Measurements from ENCODE around the gene GPHN. TPM values are rescaled to one million over a fixed set of nuclear protein-coding genes. Genes with fewer than 3 reads are reported as not detected.

GPHN gene
- total and polyA plus RNA-seq, 10 of the 15 experiments (the other 5 are each of a cell fraction or from before 2014, with no cell fraction given): 22.3 to 48.8 (median 33.1) TPM

GRCh38 chr14:67221982-67222328 is 714.0 kb downstream of the GPHN start:
- H3K4me1 ChIP-seq (ENCODE audit: control insufficient read depth, insufficient read depth, low read length): no peaks in the 10 kb centered on the region
- H3K27ac ChIP-seq (ENCODE audit: control insufficient read depth, insufficient read depth): no peak overlapping the region
- ChIA-PET CTCF (interaction anchor here (0.5 kb wide), 2 partner anchors 18 to 1664 kb away, joined by 3 read pairs; no protein-coding TSS in a partner anchor), SMC1A (ENCODE audit: uncharacterized antibody, unreplicated experiment) (interaction anchor here (0.7 kb wide), 1 partner anchor 710 kb away, joined by 3 read pairs; no protein-coding TSS in a partner anchor), RAD21 (ENCODE audit: unreplicated experiment) (no interaction called here), POLR2A (no interaction called here)
- 77% methylated on average over 4 of the region's 4 CpGs for WGBS (ENCODE audit: insufficient coverage, insufficient replicate concordance, low lambda C conversion rate, missing lambda C conversion rate)
- no peaks in the 10 kb centered on the region for H3K36me3 ChIP-seq (ENCODE audit: control insufficient read depth in 2 of 2, insufficient read depth in 2 of 2, low read length in 1 of 2)
- ATAC-seq (no peak), DNase-seq (ENCODE audit: low read depth, low spot score) (no peak), FAIRE-seq (no peak)
- no peak overlapping the region for H2AFZ ChIP-seq (ENCODE audit: control insufficient read depth, low read depth, low read length)
- intact Hi-C loops (cut with micrococcal nuclease; ENCODE audit: unreplicated experiment): no loop called here
- TF ChIP-seq ZNF592 (IDR thresholded peaks at IDR 0.05) (no peak), CHD2 (IDR thresholded peaks at IDR 0.05; ENCODE audit: borderline replicate concordance, low read depth, low read length) (no peak), USF1 (IDR thresholded peaks at IDR 0.05; ENCODE audit: borderline replicate concordance, extremely low read length, insufficient read depth, low read depth, low read length) (no peak), STAT3 (IDR thresholded peaks at IDR 0.05; ENCODE audit: low read depth, low read length) (no peak), RELB (IDR thresholded peaks at IDR 0.05; ENCODE audit: low read depth) (no peak)
- no peaks in the 10 kb centered on the region for H4K20me1 ChIP-seq (ENCODE audit: control insufficient read depth, insufficient read depth)
- in situ Hi-C loops (cut with MboI): no loop called here
- no peaks in the 10 kb centered on the region for H3K79me2 ChIP-seq (ENCODE audit: control insufficient read depth, insufficient read depth, low read length)
- no peaks in the 10 kb centered on the region; the same call in 2 of the 3 replicates for H3K9me3 ChIP-seq (replicated peaks; ENCODE audit: control insufficient read depth, insufficient read depth, low read length)
- no peak overlapping the region for H3K4me3 ChIP-seq
- no peak overlapping the region for H3K4me2 ChIP-seq (ENCODE audit: control insufficient read depth, insufficient read depth)
- H3K9ac ChIP-seq (ENCODE audit: control insufficient read depth, insufficient read depth, low read length): no peak overlapping the region
- no peaks in the 10 kb centered on the region for H3K27me3 ChIP-seq (replicated peaks in 1 of 2; ENCODE audit: control insufficient read depth in 2 of 2, insufficient read depth in 2 of 2, low read length in 1 of 2)
- BruUV-seq (replicated peaks): no TSS peak
